ENCODE data around the gene OTOF. TPM values are rescaled to one million over a fixed set of nuclear protein-coding genes. Genes with fewer than 3 reads are reported as not detected.

OTOF gene
- polyA plus RNA-seq, 3 donors = 0.51 TPM; not detected in 2

- Histone ChIP-seq H3K79me2 (ENCODE audit: insufficient read depth, low read length) (no peaks in the 10 kb centered on the region), H3K4me2 (replicated peaks; ENCODE audit: extremely low read depth, low read length, poor library complexity, severe bottlenecking) (peak overlapping the region; percentile 59), H4K20me1 (ENCODE audit: insufficient read depth, low read length) (no peaks in the 10 kb centered on the region), H3K36me3 (replicated peaks in 1 of 2; ENCODE audit: control insufficient read depth in 1 of 2, insufficient read depth in 2 of 2, low read length in 2 of 2) (no peaks in the 10 kb centered on the region), H3K27ac (ENCODE audit: low read depth in 1 of 2, low read length in 2 of 2) (peak overlapping the region; percentile 45 to 67), H3K4me1 (ENCODE audit: control insufficient read depth in 1 of 2, insufficient read depth in 2 of 2, low read length in 2 of 2) (peaks cover 57 to 59% of the 10 kb centered on the region in 2 donors), H3K9ac (ENCODE audit: insufficient read depth, low read length, poor library complexity, severe bottlenecking) (peak overlapping the region; percentile 42), H3K9me3 (replicated peaks in 1 of 2; ENCODE audit: control insufficient read depth in 1 of 2, insufficient read depth in 1 of 2, low read length in 2 of 2) (no peaks in the 10 kb centered on the region), H3K4me3 (replicated peaks in 1 of 3; ENCODE audit: low read depth in 2 of 3, low read length in 3 of 3) (peak overlapping the region in 1 of 3 experiments; percentile 58), H3K27me3 (ENCODE audit: control insufficient read depth in 2 of 2, insufficient read depth in 2 of 2, low read length in 2 of 2) (no peaks in the 10 kb centered on the region), H2AFZ (ENCODE audit: insufficient read depth, low read depth, low read length, poor library complexity, severe bottlenecking) (peak overlapping the region; percentile 65)
- Mint-ChIP-seq H3K36me3 (no peaks in the 10 kb centered on the region), H3K4me1 (peaks cover 68% of the 10 kb centered on the region), H3K27me3 (ENCODE audit: low read depth in 3 of 3) (peaks cover 0 to 3% (median 2%) of the 10 kb centered on the region in 3 donors), H3K27ac (peak overlapping the region; percentile 37 to 89 (median 58)), H3K9me3 (peaks cover 0 to 4% (median 2%) of the 10 kb centered on the region in 7 donors), H3K4me3 (peak overlapping the region; percentile 48 to 87)
- peak; percentile 55 to 73 (median 64) for DNase-seq
- TF ChIP-seq CTCF (IDR thresholded peaks at IDR 0.05) = no peak
- intact Hi-C loops (cut with micrococcal nuclease) = no loop called here
- WGBS (ENCODE audit: insufficient coverage) = 16% methylated on average over 14 of the region's 18 CpGs
These were observed 22.1 kb downstream of the OTOF start for GRCh38 chr2:26455670-26456439.

- H3K4me3 ChIP-seq (replicated peaks in 1 of 3; ENCODE audit: low read depth in 2 of 3, low read length in 3 of 3) = peak overlapping the region in 1 of 3 experiments; percentile 58
- peak overlapping the region in 1 of 2 donors; percentile 87 for H3K4me3 Mint-ChIP-seq
These were observed 22.8 kb downstream of the OTOF start for GRCh38 chr2:26455037-26455669.

More at GRCh38 chr2:26455037-26455669, 22.8 kb downstream of the OTOF start:
- peaks cover 69% of the 10 kb centered on the region for H3K4me1 Mint-ChIP-seq
- 86% methylated on average over 9 of the region's 11 CpGs for WGBS (ENCODE audit: insufficient coverage)
- Histone ChIP-seq H3K9ac (ENCODE audit: insufficient read depth, low read length, poor library complexity, severe bottlenecking) (peak overlapping the region; percentile 42), H3K4me1 (ENCODE audit: control insufficient read depth in 1 of 2, insufficient read depth in 2 of 2, low read length in 2 of 2) (peaks cover 57% of the 10 kb centered on the region in 2 donors), H3K36me3 (replicated peaks in 1 of 2; ENCODE audit: control insufficient read depth in 1 of 2, insufficient read depth in 2 of 2, low read length in 2 of 2) (no peaks in the 10 kb centered on the region), H2AFZ (ENCODE audit: insufficient read depth, low read depth, low read length, poor library complexity, severe bottlenecking) (peak overlapping the region; percentile 65), H3K27ac (ENCODE audit: low read depth in 1 of 2, low read length in 2 of 2) (peak overlapping the region; percentile 45 to 67), H3K79me2 (ENCODE audit: insufficient read depth, low read length) (no peaks in the 10 kb centered on the region), H3K27me3 (ENCODE audit: control insufficient read depth in 2 of 2, insufficient read depth in 2 of 2, low read length in 2 of 2) (no peaks in the 10 kb centered on the region), H4K20me1 (ENCODE audit: insufficient read depth, low read length) (no peaks in the 10 kb centered on the region), H3K4me2 (replicated peaks; ENCODE audit: extremely low read depth, low read length, poor library complexity, severe bottlenecking) (peak overlapping the region; percentile 59), H3K9me3 (replicated peaks in 1 of 2; ENCODE audit: control insufficient read depth in 1 of 2, insufficient read depth in 1 of 2, low read length in 2 of 2) (no peaks in the 10 kb centered on the region)
- H3K27me3 Mint-ChIP-seq (ENCODE audit: low read depth in 3 of 3) = peaks cover 0 to 2% (median 2%) of the 10 kb centered on the region in 3 donors
- intact Hi-C loops (cut with micrococcal nuclease) = no loop called here
- no peaks in the 10 kb centered on the region for H3K36me3 Mint-ChIP-seq
- no peak for TF ChIP-seq CTCF (IDR thresholded peaks at IDR 0.05)
- peak overlapping the region in 6 of 7 donors; percentile 37 to 89 (median 61) for H3K27ac Mint-ChIP-seq
- no peak for DNase-seq
- peaks cover 0 to 4% (median 2%) of the 10 kb centered on the region in 7 donors for H3K9me3 Mint-ChIP-seq

Measured in CD14-positive monocyte (primary cell).